Measurements from ENCODE around the gene ANKRD39. TPM values are rescaled to one million over a fixed set of nuclear protein-coding genes. Genes with fewer than 3 reads are reported as not detected.

The ANKRD39 gene
- total and polyA plus RNA-seq, 3 donors from 2014 or later, result 8.9 to 16.4 (median 13.9) TPM

GRCh38 chr2:96877042-96877451 is 19.2 kb upstream of the ANKRD39 start:
- H3K4me1 ChIP-seq, result peaks cover 5% of the 10 kb centered on the region

GRCh38 chr2:96876269-96877041 is 18.6 kb upstream of the ANKRD39 start:
- intact Hi-C loops (cut with DNase I; ENCODE audit: low total_unique reads), result no loop called here
- no peak overlapping the region for H3K27ac ChIP-seq
- no peaks in the 10 kb centered on the region for H3K9me3 ChIP-seq
- TF ChIP-seq CTCF (IDR thresholded peaks at IDR 0.05) (no peak), POLR2A (IDR thresholded peaks at IDR 0.05) (no peak)
- no peaks in the 10 kb centered on the region for H3K36me3 ChIP-seq (ENCODE audit: low read depth, missing control alignments)
- 78 to 93% methylated on average over 5 to 16 of the region's 16 CpGs for WGBS, 2 donors
- no peak overlapping the region for H3K4me3 ChIP-seq
- peaks cover 5% of the 10 kb centered on the region for H3K4me1 ChIP-seq
- no peaks in the 10 kb centered on the region for H3K27me3 ChIP-seq
- DNase-seq, result no peak

More at GRCh38 chr2:96877042-96877451, 19.2 kb upstream of the ANKRD39 start:
- Histone ChIP-seq H3K9me3 (no peaks in the 10 kb centered on the region), H3K27ac (no peak overlapping the region), H3K4me3 (no peak overlapping the region), H3K27me3 (no peaks in the 10 kb centered on the region), H3K36me3 (ENCODE audit: low read depth, missing control alignments) (no peaks in the 10 kb centered on the region)
- intact Hi-C loops (cut with DNase I; ENCODE audit: low total_unique reads), result no loop called here
- no peak for DNase-seq
- TF ChIP-seq CTCF (IDR thresholded peaks at IDR 0.05), result no peak
- no peak for TF ChIP-seq POLR2A (IDR thresholded peaks at IDR 0.05)
- WGBS, 2 donors, result 90% methylated on average over 5 to 6 of the region's 6 CpGs

GRCh38 chr2:96875498-96876268 is 17.9 kb upstream of the ANKRD39 start:
- 80 to 85% methylated on average over 12 to 14 of the region's 14 CpGs for WGBS, 2 donors
- Histone ChIP-seq H3K9me3 (no peaks in the 10 kb centered on the region), H3K4me1 (peaks cover 6% of the 10 kb centered on the region), H3K4me3 (no peak overlapping the region), H3K36me3 (ENCODE audit: low read depth, missing control alignments) (no peaks in the 10 kb centered on the region), H3K27ac (no peak overlapping the region), H3K27me3 (no peaks in the 10 kb centered on the region)
- no peak for TF ChIP-seq CTCF (IDR thresholded peaks at IDR 0.05)
- no peak for TF ChIP-seq POLR2A (IDR thresholded peaks at IDR 0.05)
- DNase-seq, result no peak
- intact Hi-C loops (cut with DNase I; ENCODE audit: low total_unique reads), result no loop called here

- Histone ChIP-seq H3K27ac (no peak overlapping the region), H3K9me3 (no peaks in the 10 kb centered on the region), H3K36me3 (ENCODE audit: low read depth, missing control alignments) (no peaks in the 10 kb centered on the region), H3K4me3 (no peak overlapping the region), H3K27me3 (no peaks in the 10 kb centered on the region), H3K4me1 (peaks cover 12% of the 10 kb centered on the region)
- TF ChIP-seq POLR2A (IDR thresholded peaks at IDR 0.05) (no peak), CTCF (IDR thresholded peaks at IDR 0.05) (no peak)
- intact Hi-C loops (cut with DNase I; ENCODE audit: low total_unique reads), result no loop called here
- 55 to 74% methylated on average over 18 of the region's 18 CpGs for WGBS, 2 donors
- DNase-seq, result no peak
Measured at GRCh38 chr2:96874198-96874831, 16.5 kb upstream of the ANKRD39 start.

Measured in testis (tissue), 3 donors.